Endothelial cell of umbilical vein (primary cell): Measurements from ENCODE around the gene GRK4. TPM values are rescaled to one million over a fixed set of nuclear protein-coding genes. Genes with fewer than 3 reads are reported as not detected.

ENCODE experiments used
- BruUV-seq: library from RNA; stranded (reverse); fragments of 400-500 nt; replicated peaks from 2 replicates; lab custom pipeline; 2021; lab: Mats Ljungman, UMichigan
- CTCF ChIA-PET: fragments of 300-600, 350-600 bp; sonication (Branson Sonifier 250); formaldehyde crosslinking; loops from one replicate; lab custom pipeline; 2021; ENCODE audit warnings: antibody characterized with exemption, inconsistent platforms; lab: Charles Lee
- POLR2A ChIA-PET: fragments of 300-600, 350-600 bp; sonication (Branson Sonifier 250); formaldehyde crosslinking; loops from one replicate; lab custom pipeline; 2021; ENCODE audit warnings: antibody characterized with exemption, inconsistent platforms; lab: Charles Lee
- DNase-seq: peaks from one replicate; pipeline ENCODE4 v3.0.0-alpha.2; 2011; ENCODE audit warnings: low read depth, low spot score
- FAIRE-seq: peaks from 2 replicates; lab custom pipeline; 2011; peaks lifted over from hg19 to GRCh38; lab: Jason Lieb, UNC
- H2AFZ ChIP-seq: 2 replicates; pipeline ENCODE4 v1.6.0; 2012; ENCODE audit warnings: low read depth, low read length, control low read depth, inconsistent platforms
- H3K27ac ChIP-seq: 2 replicates; pipeline ENCODE4 v1.5.1; 2011; ENCODE audit warnings: low read depth, mild to moderate bottlenecking, control low read depth, low read length, moderate library complexity; ENCODE audit not compliant: insufficient read depth
- H3K27me3 ChIP-seq, 2 experiments: 2 replicates each; pipeline versions ENCODE4 v1.6.0 to v1.6.1; 2011; ENCODE audit warnings: low read length in 2 of 2, mixed read lengths in 1 of 2; ENCODE audit not compliant: control insufficient read depth in 2 of 2, insufficient read depth in 2 of 2
- H3K36me3 ChIP-seq, 2 experiments: 2 replicates in 1 of 2; 3 replicates in 1 of 2; pipeline ENCODE4 v1.5.1; 2011; ENCODE audit warnings: low read length in 2 of 2, mild to moderate bottlenecking in 1 of 2, moderate library complexity in 1 of 2; ENCODE audit not compliant: control insufficient read depth in 2 of 2, insufficient read depth in 2 of 2; ENCODE audit errors: extremely low read depth in 1 of 2
- H3K4me1 ChIP-seq: 3 replicates; pipeline ENCODE4 v1.5.1; 2011; ENCODE audit warnings: mild to moderate bottlenecking, low read length; ENCODE audit not compliant: control insufficient read depth, insufficient read depth; ENCODE audit errors: extremely low read depth
- H3K4me2 ChIP-seq: 2 replicates; pipeline ENCODE4 v1.6.1; 2011; ENCODE audit warnings: low read length, control low read depth, mixed read lengths; ENCODE audit not compliant: insufficient read depth
- H3K4me3 ChIP-seq, 3 experiments: fragments of 200-600 bp in 1 of 3; sonication (generic), shearing (Covaris generic) in 1 of 3; replicated peaks in 1 of 3; 2 replicates each; pipeline ENCODE4 v1.5.1; 2011 to 2016; ENCODE audit warnings: control low read depth in 3 of 3, low read length in 3 of 3, mild to moderate bottlenecking in 2 of 3, inconsistent platforms in 1 of 3, low read depth in 1 of 3, moderate library complexity in 1 of 3; ENCODE audit not compliant: insufficient read depth in 1 of 3
- H3K79me2 ChIP-seq: 2 replicates; pipeline ENCODE4 v1.6.0; 2012; ENCODE audit warnings: low read length, inconsistent platforms; ENCODE audit not compliant: control insufficient read depth, insufficient read depth
- H3K9ac ChIP-seq: replicated peaks from 2 replicates; pipeline ENCODE3; 2011; ENCODE audit warnings: low read length, control low read depth; ENCODE audit not compliant: insufficient read depth; ENCODE audit errors: extremely low read depth
- H3K9me1 ChIP-seq: replicated peaks from 3 replicates; pipeline ENCODE4 v1.6.0; 2011; ENCODE audit warnings: mild to moderate bottlenecking, low read length; ENCODE audit not compliant: control insufficient read depth, insufficient read depth; ENCODE audit errors: extremely low read depth
- H3K9me3 ChIP-seq: replicated peaks from 2 replicates; pipeline ENCODE4 v1.5.1; 2012; ENCODE audit warnings: low read length, inconsistent platforms; ENCODE audit not compliant: control insufficient read depth, insufficient read depth
- H4K20me1 ChIP-seq: replicated peaks from 2 replicates; pipeline ENCODE3; 2011; ENCODE audit warnings: mild to moderate bottlenecking, low read length; ENCODE audit not compliant: control insufficient read depth, insufficient read depth; ENCODE audit errors: extremely low read depth
- EZH2 ChIP-seq: IDR thresholded peaks from 2 replicates; pipeline ENCODE4 v1.6.1; 2012; ENCODE audit warnings: borderline replicate concordance, low read depth, mild to moderate bottlenecking, moderate library complexity, low read length, inconsistent platforms; ENCODE audit not compliant: severe bottlenecking
- FOS ChIP-seq: IDR thresholded peaks from 2 replicates; pipeline ENCODE4 v1.6.1; 2011; ENCODE audit warnings: mild to moderate bottlenecking, low read length, moderate library complexity, borderline replicate concordance; ENCODE audit not compliant: insufficient read depth
- GATA2 ChIP-seq: IDR thresholded peaks from 2 replicates; pipeline ENCODE4 v1.7.0; 2011; ENCODE audit warnings: low read depth, mild to moderate bottlenecking, moderate library complexity, mixed read lengths, low read length; ENCODE audit not compliant: insufficient read length, insufficient read depth
- JUN ChIP-seq: IDR thresholded peaks from 2 replicates; pipeline ENCODE4 v1.6.1; 2011; ENCODE audit warnings: borderline replicate concordance, low read depth; ENCODE audit not compliant: insufficient read length, insufficient read depth
- MYC ChIP-seq: IDR thresholded peaks from one replicate; pipeline ENCODE4 v1.6.1; 2011; ENCODE audit warnings: mild to moderate bottlenecking, low read depth, low read length
- POLR2A ChIP-seq: IDR thresholded peaks from 2 replicates; pipeline ENCODE4 v1.6.1; 2012; ENCODE audit warnings: low read depth, mild to moderate bottlenecking, control low read depth, low read length
- POLR2AphosphoS5 ChIP-seq: IDR thresholded peaks from 2 replicates; pipeline ENCODE4 v1.6.1; 2012; ENCODE audit warnings: low read depth, mild to moderate bottlenecking, control low read depth, low read length, moderate library complexity; ENCODE audit not compliant: insufficient read depth
- dilution Hi-C: fragments of 300-500 bp; cut with MboI; formaldehyde crosslinking; loops from one replicate; pipeline ENCODE4 v1.15.0; 2019; ENCODE audit warnings: low sequenced_read_pairs; ENCODE audit not compliant: extremely low pct_ligation_motif_present
- intact Hi-C: fragments of 100-400 bp; cut with micrococcal nuclease; formaldehyde crosslinking; loops from one replicate; pipeline ENCODE4 v1.10.0; 2022
- polyA plus RNA-seq, 4 experiments: library from polyadenylated mRNA; depleted of rRNA in 3 of 4; stranded (reverse) in 3 of 4; unstranded in 1 of 4; fragments of >200 nt; gene quantifications; 2 replicates each; pipeline versions ENCODE4 v1.2.1 to v1.2.3, GENCODE V29; 2011 to 2012; ENCODE audit warnings: missing spikeins in 1 of 4
- total RNA-seq: library from RNA; stranded (reverse); gene quantifications from 2 replicates; pipeline ENCODE4 v1.2.3, GENCODE V29; 2021
- TF ChIP-seq, protein P1 (sequence below), 2 donors: IDR thresholded peaks; 1 replicate in 1 of 2; 2 replicates in 1 of 2; pipeline ENCODE4 v1.5.1; 2011; ENCODE audit warnings: low read length in 2 of 2, mild to moderate bottlenecking in 2 of 2, moderate library complexity in 2 of 2, control low read depth in 1 of 2, inconsistent platforms in 1 of 2, low read depth in 1 of 2; ENCODE audit not compliant: insufficient read depth in 1 of 2; ENCODE audit errors: extremely low read depth in 1 of 2
- TF ChIP-seq, protein P2 (sequence below): IDR thresholded peaks from 2 replicates; pipeline ENCODE4 v1.6.1; 2011; ENCODE audit not compliant: insufficient read depth, insufficient read length

Gene GRK4
- total and polyA plus RNA-seq, 2 donors (not counting 3 experiments of a cell fraction or from before 2014, with no cell fraction given) = 3.1 to 6.3 TPM

DNA sequence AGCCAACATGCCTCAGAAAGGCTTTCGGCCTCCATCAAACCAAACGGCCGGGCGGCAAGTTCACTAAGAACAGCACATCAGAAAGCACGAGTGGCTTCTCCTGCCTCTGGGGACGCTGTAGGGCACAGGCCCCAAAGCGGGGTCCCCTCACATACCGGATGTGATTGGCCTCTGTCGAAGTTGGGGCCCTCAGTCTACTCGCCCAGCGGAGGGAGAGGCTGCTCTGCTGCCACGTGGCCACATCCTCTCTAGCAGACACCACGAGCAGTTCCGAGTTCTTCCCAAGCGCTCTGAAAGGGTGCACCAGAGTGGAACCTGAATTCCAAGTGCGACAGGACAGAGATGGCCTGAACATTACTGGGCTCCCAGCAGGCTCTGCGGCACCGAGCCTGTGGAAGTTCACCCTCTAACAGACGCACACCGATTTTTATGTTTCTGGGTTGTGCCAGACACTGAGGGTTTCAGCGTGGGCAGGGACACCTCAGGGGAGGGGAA lies 21.3 kb upstream of the GRK4 start:
- Histone ChIP-seq H2AFZ (no peak overlapping the region), H3K9ac (no peak overlapping the region), H3K36me3 (peaks cover 22 to 74% of the 10 kb centered on the region in 2 experiments), H3K27me3 (no peaks in the 10 kb centered on the region), H3K79me2 (no peaks in the 10 kb centered on the region), H4K20me1 (no peaks in the 10 kb centered on the region), H3K9me3 (no peaks in the 10 kb centered on the region), H3K9me1 (no peaks in the 10 kb centered on the region), H3K4me2 (no peak overlapping the region), H3K27ac (no peak overlapping the region), H3K4me1 (no peaks in the 10 kb centered on the region), H3K4me3 (no peak overlapping the region)
- intact Hi-C loops (no loop called here), dilution Hi-C loops (no loop called here)
- BruUV-seq = no TSS peak
- DNase-seq (no peak), FAIRE-seq (no peak)
- ChIA-PET CTCF (no interaction called here), POLR2A (no interaction called here)
- TF ChIP-seq, protein P1, sequence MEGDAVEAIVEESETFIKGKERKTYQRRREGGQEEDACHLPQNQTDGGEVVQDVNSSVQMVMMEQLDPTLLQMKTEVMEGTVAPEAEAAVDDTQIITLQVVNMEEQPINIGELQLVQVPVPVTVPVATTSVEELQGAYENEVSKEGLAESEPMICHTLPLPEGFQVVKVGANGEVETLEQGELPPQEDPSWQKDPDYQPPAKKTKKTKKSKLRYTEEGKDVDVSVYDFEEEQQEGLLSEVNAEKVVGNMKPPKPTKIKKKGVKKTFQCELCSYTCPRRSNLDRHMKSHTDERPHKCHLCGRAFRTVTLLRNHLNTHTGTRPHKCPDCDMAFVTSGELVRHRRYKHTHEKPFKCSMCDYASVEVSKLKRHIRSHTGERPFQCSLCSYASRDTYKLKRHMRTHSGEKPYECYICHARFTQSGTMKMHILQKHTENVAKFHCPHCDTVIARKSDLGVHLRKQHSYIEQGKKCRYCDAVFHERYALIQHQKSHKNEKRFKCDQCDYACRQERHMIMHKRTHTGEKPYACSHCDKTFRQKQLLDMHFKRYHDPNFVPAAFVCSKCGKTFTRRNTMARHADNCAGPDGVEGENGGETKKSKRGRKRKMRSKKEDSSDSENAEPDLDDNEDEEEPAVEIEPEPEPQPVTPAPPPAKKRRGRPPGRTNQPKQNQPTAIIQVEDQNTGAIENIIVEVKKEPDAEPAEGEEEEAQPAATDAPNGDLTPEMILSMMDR (IDR thresholded peaks at IDR 0.05; ENCODE audit: extremely low read depth in 1 of 2, insufficient read depth in 1 of 2, low read depth in 1 of 2, low read length in 2 of 2) = no peak
- TF ChIP-seq JUN (no peak), EZH2 (no peak), POLR2A (no peak), MYC (no peak), POLR2AphosphoS5 (no peak), GATA2 (no peak), FOS (no peak)
- TF ChIP-seq, protein P2, sequence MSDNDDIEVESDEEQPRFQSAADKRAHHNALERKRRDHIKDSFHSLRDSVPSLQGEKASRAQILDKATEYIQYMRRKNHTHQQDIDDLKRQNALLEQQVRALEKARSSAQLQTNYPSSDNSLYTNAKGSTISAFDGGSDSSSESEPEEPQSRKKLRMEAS = no peak
